Measurements from ENCODE around the gene GMEB1. TPM values are rescaled to one million over a fixed set of nuclear protein-coding genes. Genes with fewer than 3 reads are reported as not detected.

Gene GMEB1
- polyA plus RNA-seq, 2 of the 4 experiments (the other 2 are of a cell fraction), result 5.2 to 7.1 TPM

DNA sequence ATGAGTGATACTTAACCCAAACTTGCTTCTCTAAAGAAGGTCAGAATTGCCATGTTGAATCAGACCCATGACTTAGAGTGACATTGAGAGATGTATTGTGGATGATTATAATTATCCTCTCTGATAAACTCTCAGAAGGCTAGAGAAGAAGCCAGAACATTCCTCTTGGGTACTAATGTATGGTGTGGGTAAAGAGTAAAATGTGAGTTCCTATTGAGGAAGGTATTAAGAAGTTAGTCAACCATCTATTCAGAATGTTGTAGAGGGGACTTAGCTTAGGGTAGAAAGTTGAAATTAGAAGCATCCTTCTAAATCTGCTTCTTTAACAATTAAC, 7.3 kb downstream of the GMEB1 start:
- Histone ChIP-seq H3K9me3 (no peaks in the 10 kb centered on the region), H3K4me3 (no peak overlapping the region), H3K4me1 (no peaks in the 10 kb centered on the region), H3K4me2 (no peak overlapping the region), H3K27ac (no peak overlapping the region)
- no peak for FAIRE-seq
- TF ChIP-seq EHMT2 (IDR thresholded peaks at IDR 0.05; ENCODE audit: low read depth), result no peak
- TF ChIP-seq PHF8 (IDR thresholded peaks at IDR 0.05; ENCODE audit: borderline replicate concordance, low read depth), result no peak
- no peak for TF ChIP-seq ZC3H11A (IDR thresholded peaks at IDR 0.05)
- no peak for TF ChIP-seq TP53 (CRISPR knock-in tag; IDR thresholded peaks at IDR 0.05)
- no peak for ATAC-seq
- CTCF ChIA-PET, result interaction anchor here (0.7 to 1.0 kb wide), 3 partner anchors 10 to 390 kb away, joined by 3 to 4 read pairs (median 4); no protein-coding TSS in a partner anchor
- DNase-seq (ENCODE audit: low read depth in 1 of 2, low spot score in 1 of 2), result no peak
- POLR2A ChIA-PET, result no interaction called here

DNA sequence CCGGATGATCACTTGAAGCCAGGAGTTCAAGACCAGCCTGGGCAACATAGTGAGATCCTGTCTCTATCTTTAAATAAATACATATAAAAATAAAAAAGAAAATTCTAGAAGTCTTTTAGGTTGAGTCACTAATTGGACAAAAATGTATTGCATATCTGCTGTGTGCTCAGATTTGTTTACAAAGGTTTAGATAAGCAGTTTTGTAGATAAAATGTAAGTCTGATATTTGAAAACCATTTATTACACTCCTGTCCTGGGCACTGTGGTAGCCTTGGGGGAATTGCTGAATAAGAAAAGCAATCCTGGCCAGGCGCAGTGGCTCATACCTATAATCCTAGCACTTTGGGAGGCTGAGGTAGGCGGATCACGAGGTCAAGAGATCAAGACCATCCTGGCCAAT, 11.6 kb downstream of the GMEB1 start:
- ChIA-PET CTCF (interaction anchor here (1.8 kb wide), 1 partner anchor 56 kb away, joined by 4 read pairs; the partner anchor contains the start of gene YTHDF2), POLR2A (no interaction called here)
- no peak for TF ChIP-seq POLR2AphosphoS2 (conservative IDR thresholded peaks at IDR 0.05; ENCODE audit: low read length)
- TF ChIP-seq, protein P1, sequence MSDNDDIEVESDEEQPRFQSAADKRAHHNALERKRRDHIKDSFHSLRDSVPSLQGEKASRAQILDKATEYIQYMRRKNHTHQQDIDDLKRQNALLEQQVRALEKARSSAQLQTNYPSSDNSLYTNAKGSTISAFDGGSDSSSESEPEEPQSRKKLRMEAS (IDR thresholded peaks at IDR 0.05), result no peak
- TF ChIP-seq NR3C1 (IDR thresholded peaks at IDR 0.05), result no peak
- no peak for TF ChIP-seq JUNB (IDR thresholded peaks at IDR 0.05)
- TF ChIP-seq CBX8 (IDR thresholded peaks at IDR 0.05), result no peak
- TF ChIP-seq, protein P2, sequence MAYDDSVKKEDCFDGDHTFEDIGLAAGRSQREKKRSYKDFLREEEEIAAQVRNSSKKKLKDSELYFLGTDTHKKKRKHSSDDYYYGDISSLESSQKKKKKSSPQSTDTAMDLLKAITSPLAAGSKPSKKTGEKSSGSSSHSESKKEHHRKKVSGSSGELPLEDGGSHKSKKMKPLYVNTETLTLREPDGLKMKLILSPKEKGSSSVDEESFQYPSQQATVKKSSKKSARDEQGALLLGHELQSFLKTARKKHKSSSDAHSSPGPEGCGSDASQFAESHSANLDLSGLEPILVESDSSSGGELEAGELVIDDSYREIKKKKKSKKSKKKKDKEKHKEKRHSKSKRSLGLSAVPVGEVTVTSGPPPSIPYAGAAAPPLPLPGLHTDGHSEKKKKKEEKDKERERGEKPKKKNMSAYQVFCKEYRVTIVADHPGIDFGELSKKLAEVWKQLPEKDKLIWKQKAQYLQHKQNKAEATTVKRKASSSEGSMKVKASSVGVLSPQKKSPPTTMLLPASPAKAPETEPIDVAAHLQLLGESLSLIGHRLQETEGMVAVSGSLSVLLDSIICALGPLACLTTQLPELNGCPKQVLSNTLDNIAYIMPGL (CRISPR knock-in tag; IDR thresholded peaks at IDR 0.05; ENCODE audit: borderline replicate concordance), result no peak
- TF ChIP-seq HOXB5 (CRISPR knock-in tag; IDR thresholded peaks at IDR 0.05), result no peak
- ATAC-seq, result no peak
- Histone ChIP-seq H3K4me3 (no peak overlapping the region), H3K4me1 (no peaks in the 10 kb centered on the region), H3K4me2 (no peak overlapping the region), H3K9me3 (no peaks in the 10 kb centered on the region), H3K27ac (no peak overlapping the region)
- WGBS (ENCODE audit: missing lambda C conversion rate), result 94% methylated on average over 4 of the region's 4 CpGs
- no peak for DNase-seq (ENCODE audit: low read depth in 1 of 2, low spot score in 1 of 2)
- no peak for FAIRE-seq

DNA sequence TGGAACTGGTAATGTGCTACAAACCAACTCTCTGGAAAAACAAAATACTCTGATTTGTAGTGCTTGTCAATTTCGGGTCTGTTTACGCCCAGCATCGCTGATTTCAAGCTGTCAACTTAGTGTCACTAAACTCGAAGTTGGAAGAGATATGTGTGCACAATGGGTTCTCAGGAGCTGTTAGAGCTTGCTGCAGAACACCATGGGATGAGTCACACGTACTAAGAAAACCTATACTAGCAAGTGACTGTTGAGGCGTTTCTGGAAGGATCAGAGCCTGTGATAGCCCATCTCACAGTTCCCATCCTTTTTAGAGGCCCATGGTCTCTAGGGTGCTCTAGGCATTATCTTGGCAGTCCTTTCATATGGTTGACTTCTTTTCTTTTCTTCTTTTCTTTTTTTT, 14.3 kb downstream of the GMEB1 start:
- H3K4me2 ChIP-seq, result no peak overlapping the region
- FAIRE-seq, result no peak
- ChIA-PET CTCF (interaction anchor here (0.6 kb wide), 1 partner anchor 16 kb away, joined by 3 read pairs; no protein-coding TSS in a partner anchor), POLR2A (no interaction called here)
- no peak for TF ChIP-seq RARB (CRISPR knock-in tag; IDR thresholded peaks at IDR 0.05)
- no peak for TF ChIP-seq TFCP2L1 (CRISPR knock-in tag; IDR thresholded peaks at IDR 0.05)
- TF ChIP-seq, protein P3, sequence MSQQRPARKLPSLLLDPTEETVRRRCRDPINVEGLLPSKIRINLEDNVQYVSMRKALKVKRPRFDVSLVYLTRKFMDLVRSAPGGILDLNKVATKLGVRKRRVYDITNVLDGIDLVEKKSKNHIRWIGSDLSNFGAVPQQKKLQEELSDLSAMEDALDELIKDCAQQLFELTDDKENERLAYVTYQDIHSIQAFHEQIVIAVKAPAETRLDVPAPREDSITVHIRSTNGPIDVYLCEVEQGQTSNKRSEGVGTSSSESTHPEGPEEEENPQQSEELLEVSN (IDR thresholded peaks at IDR 0.05; ENCODE audit: borderline replicate concordance, low read depth), result no peak
- TF ChIP-seq, protein P4, sequence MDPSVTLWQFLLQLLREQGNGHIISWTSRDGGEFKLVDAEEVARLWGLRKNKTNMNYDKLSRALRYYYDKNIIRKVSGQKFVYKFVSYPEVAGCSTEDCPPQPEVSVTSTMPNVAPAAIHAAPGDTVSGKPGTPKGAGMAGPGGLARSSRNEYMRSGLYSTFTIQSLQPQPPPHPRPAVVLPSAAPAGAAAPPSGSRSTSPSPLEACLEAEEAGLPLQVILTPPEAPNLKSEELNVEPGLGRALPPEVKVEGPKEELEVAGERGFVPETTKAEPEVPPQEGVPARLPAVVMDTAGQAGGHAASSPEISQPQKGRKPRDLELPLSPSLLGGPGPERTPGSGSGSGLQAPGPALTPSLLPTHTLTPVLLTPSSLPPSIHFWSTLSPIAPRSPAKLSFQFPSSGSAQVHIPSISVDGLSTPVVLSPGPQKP (IDR thresholded peaks at IDR 0.05; ENCODE audit: low read depth, low read length), result no peak
- TF ChIP-seq, protein P5, sequence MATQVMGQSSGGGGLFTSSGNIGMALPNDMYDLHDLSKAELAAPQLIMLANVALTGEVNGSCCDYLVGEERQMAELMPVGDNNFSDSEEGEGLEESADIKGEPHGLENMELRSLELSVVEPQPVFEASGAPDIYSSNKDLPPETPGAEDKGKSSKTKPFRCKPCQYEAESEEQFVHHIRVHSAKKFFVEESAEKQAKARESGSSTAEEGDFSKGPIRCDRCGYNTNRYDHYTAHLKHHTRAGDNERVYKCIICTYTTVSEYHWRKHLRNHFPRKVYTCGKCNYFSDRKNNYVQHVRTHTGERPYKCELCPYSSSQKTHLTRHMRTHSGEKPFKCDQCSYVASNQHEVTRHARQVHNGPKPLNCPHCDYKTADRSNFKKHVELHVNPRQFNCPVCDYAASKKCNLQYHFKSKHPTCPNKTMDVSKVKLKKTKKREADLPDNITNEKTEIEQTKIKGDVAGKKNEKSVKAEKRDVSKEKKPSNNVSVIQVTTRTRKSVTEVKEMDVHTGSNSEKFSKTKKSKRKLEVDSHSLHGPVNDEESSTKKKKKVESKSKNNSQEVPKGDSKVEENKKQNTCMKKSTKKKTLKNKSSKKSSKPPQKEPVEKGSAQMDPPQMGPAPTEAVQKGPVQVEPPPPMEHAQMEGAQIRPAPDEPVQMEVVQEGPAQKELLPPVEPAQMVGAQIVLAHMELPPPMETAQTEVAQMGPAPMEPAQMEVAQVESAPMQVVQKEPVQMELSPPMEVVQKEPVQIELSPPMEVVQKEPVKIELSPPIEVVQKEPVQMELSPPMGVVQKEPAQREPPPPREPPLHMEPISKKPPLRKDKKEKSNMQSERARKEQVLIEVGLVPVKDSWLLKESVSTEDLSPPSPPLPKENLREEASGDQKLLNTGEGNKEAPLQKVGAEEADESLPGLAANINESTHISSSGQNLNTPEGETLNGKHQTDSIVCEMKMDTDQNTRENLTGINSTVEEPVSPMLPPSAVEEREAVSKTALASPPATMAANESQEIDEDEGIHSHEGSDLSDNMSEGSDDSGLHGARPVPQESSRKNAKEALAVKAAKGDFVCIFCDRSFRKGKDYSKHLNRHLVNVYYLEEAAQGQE (IDR thresholded peaks at IDR 0.05), result no peak
- TF ChIP-seq TP53 (CRISPR knock-in tag; IDR thresholded peaks at IDR 0.05), result no peak
- TF ChIP-seq ZNF302 (CRISPR knock-in tag; IDR thresholded peaks at IDR 0.05), result no peak
- TF ChIP-seq SREBF2 (IDR thresholded peaks at IDR 0.05), result no peak
- TF ChIP-seq, protein P6, sequence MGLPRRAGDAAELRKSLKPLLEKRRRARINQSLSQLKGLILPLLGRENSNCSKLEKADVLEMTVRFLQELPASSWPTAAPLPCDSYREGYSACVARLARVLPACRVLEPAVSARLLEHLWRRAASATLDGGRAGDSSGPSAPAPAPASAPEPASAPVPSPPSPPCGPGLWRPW (IDR thresholded peaks at IDR 0.05), result no peak
- no peak for TF ChIP-seq RFX5 (IDR thresholded peaks at IDR 0.05)
- no peak for TF ChIP-seq JUNB (IDR thresholded peaks at IDR 0.05)
- TF ChIP-seq GATA3 (IDR thresholded peaks at IDR 0.05; ENCODE audit: borderline replicate concordance), result no peak
- TF ChIP-seq, protein P1 (IDR thresholded peaks at IDR 0.05), result no peak
- no peak for TF ChIP-seq ZSCAN20 (CRISPR knock-in tag; IDR thresholded peaks at IDR 0.05)
- no peak for TF ChIP-seq HOXA7 (CRISPR knock-in tag; IDR thresholded peaks at IDR 0.05)
- WGBS (ENCODE audit: missing lambda C conversion rate), result 79% methylated on average over 6 of the region's 6 CpGs
- no peak overlapping the region for H3K4me3 ChIP-seq
- no peak for ATAC-seq
- H3K27ac ChIP-seq, result no peak overlapping the region
- no peaks in the 10 kb centered on the region for H3K4me1 ChIP-seq
- no peaks in the 10 kb centered on the region for H3K9me3 ChIP-seq
- no peak for DNase-seq (ENCODE audit: low read depth in 1 of 2, low spot score in 1 of 2)

Measured in A549 (cell line).